Kidney epithelial cell (primary cell): ENCODE measurements around the gene SMIM15. TPM values are rescaled to one million over a fixed set of nuclear protein-coding genes. Genes with fewer than 3 reads are reported as not detected.

ENCODE experiments used
- DNase-seq: peaks from one replicate; pipeline ENCODE4 v3.0.0-alpha.2; 2010; ENCODE audit warnings: low read depth
- H3K27me3 ChIP-seq: 2 replicates; pipeline ENCODE4 v1.6.0; 2011; ENCODE audit warnings: low read length; ENCODE audit not compliant: control insufficient read depth, insufficient read depth
- H3K36me3 ChIP-seq: 2 replicates; pipeline ENCODE4 v1.5.1; 2011; ENCODE audit warnings: low read length; ENCODE audit not compliant: control insufficient read depth, insufficient read depth
- H3K4me3 ChIP-seq: 2 replicates; pipeline ENCODE4 v1.5.1; 2011; ENCODE audit warnings: low read depth, mild to moderate bottlenecking, control low read depth, low read length
- total RNA-seq: library from RNA; depleted of rRNA; stranded (reverse); fragments of >200 nt; gene quantifications from 2 replicates; pipeline ENCODE4 v1.2.3, GENCODE V29; 2015
- TF ChIP-seq, protein P1 (sequence below): IDR thresholded peaks from 2 replicates; pipeline ENCODE4 v1.5.1; 2011; ENCODE audit warnings: mild to moderate bottlenecking, moderate library complexity, low read length, control low read depth, inconsistent platforms; ENCODE audit not compliant: insufficient read depth, poor library complexity, severe bottlenecking

The SMIM15 gene, protein sequence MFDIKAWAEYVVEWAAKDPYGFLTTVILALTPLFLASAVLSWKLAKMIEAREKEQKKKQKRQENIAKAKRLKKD
- 69.9 and 76.9 TPM in 2 replicates for total RNA-seq

DNA sequence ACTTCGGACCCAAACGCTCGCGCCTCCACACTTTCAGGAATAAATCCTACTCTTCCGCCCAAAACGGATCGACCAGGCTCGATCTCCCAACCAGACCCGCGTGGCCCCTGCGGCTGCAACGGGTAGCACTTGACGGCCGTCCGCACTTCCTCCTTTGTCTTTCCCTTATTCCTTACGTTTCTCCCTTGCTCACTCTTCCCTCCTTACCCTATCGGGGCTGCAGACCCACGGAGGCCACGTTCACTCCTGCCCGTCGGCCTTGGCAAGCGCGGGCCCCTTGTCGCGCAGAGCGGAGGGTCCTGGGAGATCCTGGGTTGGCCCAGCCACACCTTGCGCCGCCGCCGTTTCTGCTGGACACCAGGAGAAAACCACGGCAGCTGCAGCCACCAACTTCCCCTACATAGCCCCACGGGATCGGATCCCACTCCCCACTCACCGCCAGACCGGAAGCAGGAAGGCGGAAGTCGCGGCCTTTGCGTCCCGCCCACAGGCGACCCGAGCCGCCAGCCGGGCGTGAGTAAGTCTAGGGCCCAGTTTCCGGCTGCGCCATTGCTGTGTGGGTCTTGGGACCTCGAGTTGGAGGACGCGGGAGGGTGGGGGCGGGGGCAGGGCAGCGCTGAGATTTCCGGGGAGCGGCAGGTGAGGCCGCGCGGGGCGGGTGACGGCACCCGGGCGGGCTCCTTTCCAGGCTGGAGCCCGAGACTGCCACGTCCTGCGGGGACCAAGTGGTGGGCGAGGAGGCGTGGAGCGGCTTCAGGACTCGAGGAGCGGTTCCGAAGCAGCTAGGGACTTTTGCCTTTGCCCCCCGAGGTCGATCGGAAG is at the start of gene SMIM15:
TSS of gene SMIM15 (minus strand) at position 459 of the 822 bp plus-strand sequence. CDS start 2,297 bp downstream, outside the sequence.
- no peaks in the 10 kb centered on the region for H3K27me3 ChIP-seq
- TF ChIP-seq, protein P1, sequence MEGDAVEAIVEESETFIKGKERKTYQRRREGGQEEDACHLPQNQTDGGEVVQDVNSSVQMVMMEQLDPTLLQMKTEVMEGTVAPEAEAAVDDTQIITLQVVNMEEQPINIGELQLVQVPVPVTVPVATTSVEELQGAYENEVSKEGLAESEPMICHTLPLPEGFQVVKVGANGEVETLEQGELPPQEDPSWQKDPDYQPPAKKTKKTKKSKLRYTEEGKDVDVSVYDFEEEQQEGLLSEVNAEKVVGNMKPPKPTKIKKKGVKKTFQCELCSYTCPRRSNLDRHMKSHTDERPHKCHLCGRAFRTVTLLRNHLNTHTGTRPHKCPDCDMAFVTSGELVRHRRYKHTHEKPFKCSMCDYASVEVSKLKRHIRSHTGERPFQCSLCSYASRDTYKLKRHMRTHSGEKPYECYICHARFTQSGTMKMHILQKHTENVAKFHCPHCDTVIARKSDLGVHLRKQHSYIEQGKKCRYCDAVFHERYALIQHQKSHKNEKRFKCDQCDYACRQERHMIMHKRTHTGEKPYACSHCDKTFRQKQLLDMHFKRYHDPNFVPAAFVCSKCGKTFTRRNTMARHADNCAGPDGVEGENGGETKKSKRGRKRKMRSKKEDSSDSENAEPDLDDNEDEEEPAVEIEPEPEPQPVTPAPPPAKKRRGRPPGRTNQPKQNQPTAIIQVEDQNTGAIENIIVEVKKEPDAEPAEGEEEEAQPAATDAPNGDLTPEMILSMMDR, result no peak
- H3K36me3 ChIP-seq, result no peaks in the 10 kb centered on the region
- DNase-seq, result peak; percentile 72
- peak within 1 kb of the TSS; percentile 95 for H3K4me3 ChIP-seq

DNA sequence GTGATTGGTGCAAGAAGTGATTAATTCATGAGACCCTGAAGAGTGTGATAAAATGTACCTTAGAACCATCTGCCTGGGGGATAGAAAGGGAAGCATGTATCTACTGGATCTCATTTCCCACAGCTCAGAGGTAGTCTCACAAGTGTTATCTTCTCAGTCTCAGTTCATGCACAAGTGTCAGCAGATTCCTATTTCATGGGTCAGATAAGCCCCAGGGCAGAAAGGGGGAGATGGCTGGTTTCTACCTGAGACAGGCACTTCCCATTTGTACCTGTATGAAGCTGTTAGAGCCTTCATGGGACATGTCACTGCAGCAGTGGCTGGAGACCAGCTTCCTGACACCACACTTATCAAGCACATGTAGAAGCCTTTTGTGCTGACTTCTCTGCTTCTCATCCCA is 45.6 kb upstream of the SMIM15 start:
- no peak for DNase-seq
- H3K36me3 ChIP-seq, result no peaks in the 10 kb centered on the region
- TF ChIP-seq, protein P1, result no peak
- no peaks in the 10 kb centered on the region for H3K27me3 ChIP-seq
- no peak overlapping the region for H3K4me3 ChIP-seq

GRCh38 chr5:61205013-61205412 is 42.7 kb upstream of the SMIM15 start:
- Histone ChIP-seq H3K4me3 (no peak overlapping the region), H3K36me3 (no peaks in the 10 kb centered on the region), H3K27me3 (no peaks in the 10 kb centered on the region)
- DNase-seq, result no peak
- TF ChIP-seq, protein P1, result no peak

DNA sequence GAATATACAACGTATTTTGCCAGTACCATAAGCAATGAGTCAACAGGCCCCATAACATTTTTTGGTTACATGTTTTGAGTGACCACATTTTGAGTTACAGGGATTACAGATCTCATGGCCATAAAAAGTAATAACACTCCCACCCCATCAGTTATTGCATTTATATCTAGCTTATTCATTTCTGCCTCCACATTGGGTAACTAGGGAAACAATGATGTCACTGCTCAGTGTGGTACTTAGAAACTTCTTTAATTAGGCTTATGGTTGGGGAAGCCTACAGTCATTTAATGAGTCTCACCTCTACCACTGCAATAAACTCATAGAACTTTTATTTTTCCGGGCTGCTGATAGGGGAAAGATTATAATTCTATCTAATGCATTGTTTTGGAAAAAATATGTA is 39.9 kb upstream of the SMIM15 start:
- no peak for DNase-seq
- TF ChIP-seq, protein P1, result no peak
- no peaks in the 10 kb centered on the region for H3K27me3 ChIP-seq

GRCh38 chr5:61200582-61201155 is 38.4 kb upstream of the SMIM15 start:
- Histone ChIP-seq H3K36me3 (no peaks in the 10 kb centered on the region), H3K4me3 (no peak overlapping the region), H3K27me3 (no peaks in the 10 kb centered on the region)
- no peak for DNase-seq
- TF ChIP-seq, protein P1, result no peak

More for the DNA sequence above, 39.9 kb upstream of the SMIM15 start:
- Histone ChIP-seq H3K4me3 (no peak overlapping the region), H3K36me3 (no peaks in the 10 kb centered on the region)
